Measurements from ENCODE around the gene SCGN. TPM values are rescaled to one million over a fixed set of nuclear protein-coding genes. Genes with fewer than 3 reads are reported as not detected.

The SCGN gene
- total RNA-seq, 4 donors from 2014 or later: 0.30 TPM; not detected in 3

GRCh38 chr6:25681848-25682247 is 29.8 kb downstream of the SCGN start:
- Histone ChIP-seq H3K4me1 (no peaks in the 10 kb centered on the region), H3K27me3 (no peaks in the 10 kb centered on the region), H3K9me3 (no peaks in the 10 kb centered on the region), H3K27ac (no peak overlapping the region), H3K4me3 (no peak overlapping the region), H3K36me3 (no peaks in the 10 kb centered on the region)
- no peak for DNase-seq
- no peak for TF ChIP-seq CTCF (IDR thresholded peaks at IDR 0.05)
- no peak for TF ChIP-seq POLR2A (IDR thresholded peaks at IDR 0.05)
- intact Hi-C loops (cut with DNase I; ENCODE audit: low total_unique reads): no loop called here

GRCh38 chr6:25682324-25682723 is 30.3 kb downstream of the SCGN start:
- Histone ChIP-seq H3K4me1 (no peaks in the 10 kb centered on the region), H3K36me3 (no peaks in the 10 kb centered on the region), H3K27ac (no peak overlapping the region), H3K4me3 (no peak overlapping the region), H3K9me3 (no peaks in the 10 kb centered on the region), H3K27me3 (no peaks in the 10 kb centered on the region)
- TF ChIP-seq POLR2A (IDR thresholded peaks at IDR 0.05): no peak
- no peak for TF ChIP-seq CTCF (IDR thresholded peaks at IDR 0.05)
- intact Hi-C loops (cut with DNase I; ENCODE audit: low total_unique reads): no loop called here
- no peak for DNase-seq

- Histone ChIP-seq H3K36me3 (no peaks in the 10 kb centered on the region), H3K27ac (no peak overlapping the region), H3K4me3 (no peak overlapping the region), H3K4me1 (no peaks in the 10 kb centered on the region), H3K27me3 (no peaks in the 10 kb centered on the region), H3K9me3 (no peaks in the 10 kb centered on the region)
- intact Hi-C loops (cut with DNase I; ENCODE audit: low total_unique reads): no loop called here
- no peak for DNase-seq
- no peak for TF ChIP-seq CTCF (IDR thresholded peaks at IDR 0.05)
- no peak for TF ChIP-seq POLR2A (IDR thresholded peaks at IDR 0.05)
These were observed 32.5 kb downstream of the SCGN start for GRCh38 chr6:25684565-25684964.

- no peaks in the 10 kb centered on the region for H3K36me3 ChIP-seq
- TF ChIP-seq POLR2A (IDR thresholded peaks at IDR 0.05) (no peak), CTCF (IDR thresholded peaks at IDR 0.05) (no peak)
- no peaks in the 10 kb centered on the region for H3K4me1 ChIP-seq
- H3K27ac ChIP-seq: no peak overlapping the region
- H3K27me3 ChIP-seq: no peaks in the 10 kb centered on the region
- no peak overlapping the region for H3K4me3 ChIP-seq
- no peak for DNase-seq
- intact Hi-C loops (cut with DNase I; ENCODE audit: low total_unique reads): no loop called here
- no peaks in the 10 kb centered on the region for H3K9me3 ChIP-seq
These were observed 33.2 kb downstream of the SCGN start for GRCh38 chr6:25685251-25685650.

- H3K36me3 ChIP-seq: no peaks in the 10 kb centered on the region
These were observed 33.9 kb downstream of the SCGN start for GRCh38 chr6:25685896-25686295.

More at GRCh38 chr6:25685896-25686295, 33.9 kb downstream of the SCGN start:
- Histone ChIP-seq H3K27me3 (no peaks in the 10 kb centered on the region), H3K27ac (no peak overlapping the region), H3K4me1 (no peaks in the 10 kb centered on the region), H3K4me3 (no peak overlapping the region), H3K9me3 (no peaks in the 10 kb centered on the region)
- intact Hi-C loops (cut with DNase I; ENCODE audit: low total_unique reads): no loop called here
- TF ChIP-seq CTCF (IDR thresholded peaks at IDR 0.05) (no peak), POLR2A (IDR thresholded peaks at IDR 0.05) (no peak)
- no peak for DNase-seq
